Amygdala (tissue), 56 donors: ENCODE results near the gene CYP46A1.
A peak's percentile ranks its signal among the peaks of the same experiment; 100 is the strongest.

Experiments used
- DNase-seq, 56 donors: peaks; one replicate each; lab custom pipeline; 2025; lab: John Stamatoyannopoulos, UW

The CYP46A1 gene

DNA sequence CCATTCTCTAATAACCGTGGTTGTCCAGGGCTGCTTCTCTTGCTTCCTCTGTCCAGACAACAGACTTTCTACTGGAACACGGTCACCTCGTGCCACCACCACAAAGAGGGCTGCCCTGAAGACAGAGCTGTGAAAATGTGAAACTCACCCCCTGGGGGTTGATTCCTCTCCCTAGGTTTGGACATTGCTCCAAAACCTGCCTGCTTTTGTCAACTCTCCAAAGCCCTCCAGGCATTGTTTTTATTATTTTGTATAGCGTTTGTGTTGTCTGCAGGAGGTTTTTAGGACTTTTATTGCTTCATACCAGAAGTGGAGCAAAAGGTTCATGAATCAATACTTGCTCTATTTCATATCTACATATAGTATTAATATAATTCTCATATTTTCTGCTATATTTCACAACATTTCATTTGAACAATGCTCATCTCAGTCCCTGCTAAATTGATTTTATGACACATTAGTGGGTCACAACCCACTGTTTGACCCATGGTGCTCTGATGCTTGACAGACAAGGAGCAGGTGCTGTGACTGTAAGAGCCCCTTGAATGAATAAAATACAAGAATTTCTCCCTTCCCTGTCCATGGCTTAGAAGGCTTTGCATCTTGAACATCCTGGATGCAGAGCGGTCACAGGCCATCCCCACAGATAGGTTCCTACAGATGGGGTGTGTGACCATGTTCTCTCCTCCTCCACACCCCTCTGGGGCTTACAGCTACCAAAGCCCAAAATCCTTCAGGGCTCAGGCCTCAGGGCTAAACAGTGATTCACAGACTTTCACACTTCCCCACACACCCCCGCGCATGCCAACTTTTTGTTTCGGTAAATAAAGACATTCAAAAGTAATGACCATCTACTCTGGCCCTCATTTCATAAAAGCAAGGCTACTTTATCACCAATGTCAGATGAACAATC, 88.5 kb downstream of the CYP46A1 start:
- no peak for DNase-seq

GRCh38 chr14:99773521-99774497, 89.7 kb downstream of the CYP46A1 start:
- no peak for DNase-seq

DNA sequence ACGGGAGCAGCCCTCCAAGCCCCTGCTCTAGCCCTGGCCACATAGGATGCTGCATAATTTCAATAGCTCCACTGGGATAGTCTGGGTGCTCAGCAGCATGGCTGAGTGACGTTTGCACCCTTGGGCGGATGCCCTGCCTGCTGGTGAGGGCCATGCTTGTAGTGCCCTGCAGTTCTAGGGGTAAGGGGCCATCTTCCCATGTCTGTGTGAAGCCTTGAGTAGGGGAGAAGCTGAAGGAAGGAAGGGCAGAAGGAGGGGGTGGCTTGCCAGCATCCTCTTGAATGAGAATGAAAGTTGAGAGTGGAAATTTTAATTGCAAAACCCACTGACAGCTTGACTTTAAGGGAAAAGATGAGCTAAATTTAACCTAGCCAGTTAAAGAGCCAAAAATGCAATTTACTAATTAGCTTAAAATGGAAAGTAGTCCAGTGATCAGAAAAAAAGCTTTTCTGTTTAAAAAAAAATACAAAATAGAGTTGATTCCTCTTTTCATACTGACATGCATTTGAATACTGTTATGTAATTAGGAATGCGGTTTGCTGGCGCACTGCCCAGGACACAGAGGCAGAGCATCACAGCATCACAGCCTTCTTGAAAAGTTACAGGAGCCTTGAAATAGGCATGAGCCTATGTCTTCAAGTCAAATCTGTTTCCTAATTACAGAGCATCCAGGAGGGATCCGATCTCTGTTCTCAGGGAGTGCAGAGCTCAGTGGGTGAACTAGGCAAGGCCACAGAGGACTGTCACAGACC, 90.6 kb downstream of the CYP46A1 start:
- peak in 31 of 56 donors; percentile 9 to 81 (median 37) for DNase-seq

- no peak for DNase-seq
Observed at GRCh38 chr14:99775351-99775750, 91.3 kb downstream of the CYP46A1 start.
